Measurements from ENCODE around the gene ZBTB48. TPM values are rescaled to one million over a fixed set of nuclear protein-coding genes. Genes with fewer than 3 reads are reported as not detected.
A peak's percentile ranks its signal among the peaks of the same experiment; 100 is the strongest.
"Not testable (repeated sequence)": the region's sequence is repeated elsewhere in the genome, so short reads cannot be mapped to it uniquely, and the experiment has no call there.

Gene ZBTB48
- total RNA-seq, 4 donors from 2014 or later = 26.5 to 79.7 (median 47.6) TPM

DNA sequence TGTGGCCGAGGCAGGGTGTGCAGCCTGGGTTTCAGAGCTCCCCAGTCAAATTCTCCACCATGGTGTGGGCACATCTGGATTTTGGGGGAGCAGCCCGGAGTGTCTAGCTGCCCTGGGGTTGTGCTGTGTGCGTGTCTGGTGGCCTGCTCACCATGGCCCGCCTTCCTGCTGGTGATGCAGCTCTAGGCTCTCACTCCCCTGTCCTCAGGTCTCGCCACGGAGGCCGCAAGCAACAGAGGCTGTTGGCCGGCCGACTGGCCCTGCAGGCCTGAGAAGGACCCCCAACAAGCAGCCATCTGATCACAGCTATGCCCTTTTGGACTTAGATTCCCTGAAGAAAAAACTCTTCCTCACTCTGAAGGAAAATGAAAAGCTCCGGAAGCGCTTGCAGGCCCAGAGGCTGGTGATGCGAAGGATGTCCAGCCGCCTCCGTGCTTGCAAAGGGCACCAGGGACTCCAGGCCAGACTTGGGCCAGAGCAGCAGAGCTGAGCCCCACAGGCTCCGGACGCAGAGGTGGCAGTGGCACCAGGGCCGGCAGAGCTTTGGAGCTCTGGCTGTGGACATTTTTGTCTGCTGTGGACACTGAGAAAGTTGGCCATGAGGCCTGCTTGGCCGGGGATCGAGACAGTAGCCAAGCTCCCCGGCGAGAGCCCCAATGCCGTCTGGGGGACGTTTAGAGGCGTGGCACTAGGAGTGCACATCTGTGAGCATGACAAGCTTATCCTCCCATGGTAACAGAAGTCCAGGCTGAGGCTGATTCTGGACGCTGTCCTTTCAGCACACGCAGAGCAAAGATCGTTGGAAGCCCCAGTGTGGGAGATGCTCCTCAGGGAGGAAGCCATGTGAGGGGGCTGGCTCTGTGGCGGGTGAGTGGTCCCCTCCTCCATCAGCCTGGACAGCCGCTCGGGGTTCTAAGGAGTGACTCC lies 53.1 kb downstream of the ZBTB48 start:
- no peaks in the 10 kb centered on the region for H3K36me3 ChIP-seq
- H3K27me3 ChIP-seq = no peaks in the 10 kb centered on the region
- H3K4me1 ChIP-seq = no peaks in the 10 kb centered on the region
- intact Hi-C loops (cut with DNase I; ENCODE audit: low total_unique reads) = loop anchor here (10.0 kb wide), 1 partner anchor 78 kb away; the partner anchor contains the start of genes NOL9 and TAS1R1
- no peak overlapping the region for H3K4me3 ChIP-seq
- TF ChIP-seq, protein P1, sequence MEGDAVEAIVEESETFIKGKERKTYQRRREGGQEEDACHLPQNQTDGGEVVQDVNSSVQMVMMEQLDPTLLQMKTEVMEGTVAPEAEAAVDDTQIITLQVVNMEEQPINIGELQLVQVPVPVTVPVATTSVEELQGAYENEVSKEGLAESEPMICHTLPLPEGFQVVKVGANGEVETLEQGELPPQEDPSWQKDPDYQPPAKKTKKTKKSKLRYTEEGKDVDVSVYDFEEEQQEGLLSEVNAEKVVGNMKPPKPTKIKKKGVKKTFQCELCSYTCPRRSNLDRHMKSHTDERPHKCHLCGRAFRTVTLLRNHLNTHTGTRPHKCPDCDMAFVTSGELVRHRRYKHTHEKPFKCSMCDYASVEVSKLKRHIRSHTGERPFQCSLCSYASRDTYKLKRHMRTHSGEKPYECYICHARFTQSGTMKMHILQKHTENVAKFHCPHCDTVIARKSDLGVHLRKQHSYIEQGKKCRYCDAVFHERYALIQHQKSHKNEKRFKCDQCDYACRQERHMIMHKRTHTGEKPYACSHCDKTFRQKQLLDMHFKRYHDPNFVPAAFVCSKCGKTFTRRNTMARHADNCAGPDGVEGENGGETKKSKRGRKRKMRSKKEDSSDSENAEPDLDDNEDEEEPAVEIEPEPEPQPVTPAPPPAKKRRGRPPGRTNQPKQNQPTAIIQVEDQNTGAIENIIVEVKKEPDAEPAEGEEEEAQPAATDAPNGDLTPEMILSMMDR (IDR thresholded peaks at IDR 0.05) = no peak
- TF ChIP-seq POLR2A (IDR thresholded peaks at IDR 0.05) = no peak
- no peak overlapping the region for H3K27ac ChIP-seq
- no peaks in the 10 kb centered on the region for H3K9me3 ChIP-seq
- no peak for DNase-seq

DNA sequence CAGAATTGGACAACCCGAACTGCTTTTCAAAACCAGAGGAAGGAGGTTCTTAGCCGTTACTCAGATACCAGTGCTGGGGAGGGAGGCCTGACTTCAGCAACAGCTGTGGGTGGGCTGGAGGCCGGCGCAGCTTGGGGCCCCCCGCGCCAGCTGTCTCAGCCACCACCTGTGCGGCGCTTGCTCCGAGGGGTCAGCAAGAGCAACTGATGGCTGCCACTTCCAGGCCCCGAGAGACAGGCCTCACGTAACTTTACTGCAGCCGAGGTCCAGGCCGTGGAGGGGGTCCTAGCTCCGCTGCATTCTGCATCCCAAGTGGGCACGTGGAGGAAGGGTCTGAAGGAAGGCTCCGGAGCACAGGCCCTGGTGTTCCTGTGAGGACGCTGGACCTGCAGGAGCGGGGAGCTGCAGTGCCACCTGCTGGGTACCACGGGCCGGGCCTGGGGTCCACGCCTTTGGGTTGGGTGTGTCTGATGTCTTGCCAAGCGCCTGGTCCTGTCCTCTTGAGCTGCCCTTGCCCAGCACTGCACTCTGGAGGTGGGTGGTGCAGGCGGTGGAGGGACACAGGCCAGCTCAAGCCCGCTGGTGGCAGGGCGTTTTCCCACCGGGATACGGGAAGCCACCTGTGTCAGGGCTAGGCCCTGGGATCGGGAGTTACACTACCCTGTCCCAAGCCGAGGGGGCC lies 54.7 kb downstream of the ZBTB48 start:
- TF ChIP-seq POLR2A (IDR thresholded peaks at IDR 0.05) = no peak
- TF ChIP-seq, protein P1 (IDR thresholded peaks at IDR 0.05) = peak; percentile 24 to 54 (median 32)
- Histone ChIP-seq H3K4me3 (no peak overlapping the region), H3K27me3 (no peaks in the 10 kb centered on the region), H3K27ac (no peak overlapping the region), H3K36me3 (no peaks in the 10 kb centered on the region), H3K9me3 (no peaks in the 10 kb centered on the region), H3K4me1 (no peaks in the 10 kb centered on the region)
- intact Hi-C loops (cut with DNase I; ENCODE audit: low total_unique reads) = loop anchor here (10.0 kb wide), 1 partner anchor 80 kb away; the partner anchor contains the start of genes NOL9 and TAS1R1
- DNase-seq = peak; percentile 40 to 47

DNA sequence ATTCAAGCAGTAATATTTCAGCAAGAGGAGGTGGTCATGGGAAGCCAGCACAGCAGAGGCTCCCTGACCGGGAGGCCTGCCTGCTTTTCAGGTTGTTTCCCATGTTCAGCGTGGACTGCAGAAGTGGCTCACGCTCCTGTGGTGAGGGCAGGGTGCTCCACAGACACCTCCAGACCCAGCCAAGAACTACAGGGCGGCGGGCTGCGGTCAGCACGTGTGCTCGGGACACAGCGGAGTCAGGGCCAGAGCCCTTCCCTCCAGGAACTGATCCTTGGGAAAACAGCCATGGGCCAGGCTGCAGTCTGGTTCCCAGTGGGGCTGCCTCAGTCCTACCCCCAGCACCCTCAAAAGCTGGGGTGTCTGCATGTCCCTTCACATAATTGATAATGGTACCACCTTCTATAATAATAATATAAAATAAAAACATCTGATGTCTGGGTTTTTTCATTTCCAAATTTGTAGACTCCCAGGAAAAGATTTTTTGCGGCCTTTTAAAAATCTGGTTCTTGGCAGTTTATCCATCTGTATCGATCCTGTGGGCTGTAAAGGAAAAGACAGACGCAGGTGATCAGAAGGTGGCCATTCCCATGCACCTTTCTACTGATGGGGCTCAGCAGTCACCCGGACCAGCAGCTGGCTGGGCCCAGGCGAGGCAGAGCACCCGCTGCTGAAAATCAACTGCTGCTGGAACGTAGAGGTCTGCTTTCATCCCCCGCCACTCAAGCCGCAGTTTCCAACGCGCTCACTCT lies 55.5 kb downstream of the ZBTB48 start:
- no peak for DNase-seq
- Histone ChIP-seq H3K4me3 (no peak overlapping the region), H3K36me3 (no peaks in the 10 kb centered on the region), H3K27me3 (no peaks in the 10 kb centered on the region), H3K4me1 (no peaks in the 10 kb centered on the region), H3K9me3 (no peaks in the 10 kb centered on the region), H3K27ac (no peak overlapping the region)
- TF ChIP-seq POLR2A (IDR thresholded peaks at IDR 0.05) = no peak
- TF ChIP-seq, protein P1 (IDR thresholded peaks at IDR 0.05) = no peak
- intact Hi-C loops (cut with DNase I; ENCODE audit: low total_unique reads) = loop anchor here (10.0 kb wide), 1 partner anchor 81 kb away; the partner anchor contains the start of genes NOL9 and TAS1R1

DNA sequence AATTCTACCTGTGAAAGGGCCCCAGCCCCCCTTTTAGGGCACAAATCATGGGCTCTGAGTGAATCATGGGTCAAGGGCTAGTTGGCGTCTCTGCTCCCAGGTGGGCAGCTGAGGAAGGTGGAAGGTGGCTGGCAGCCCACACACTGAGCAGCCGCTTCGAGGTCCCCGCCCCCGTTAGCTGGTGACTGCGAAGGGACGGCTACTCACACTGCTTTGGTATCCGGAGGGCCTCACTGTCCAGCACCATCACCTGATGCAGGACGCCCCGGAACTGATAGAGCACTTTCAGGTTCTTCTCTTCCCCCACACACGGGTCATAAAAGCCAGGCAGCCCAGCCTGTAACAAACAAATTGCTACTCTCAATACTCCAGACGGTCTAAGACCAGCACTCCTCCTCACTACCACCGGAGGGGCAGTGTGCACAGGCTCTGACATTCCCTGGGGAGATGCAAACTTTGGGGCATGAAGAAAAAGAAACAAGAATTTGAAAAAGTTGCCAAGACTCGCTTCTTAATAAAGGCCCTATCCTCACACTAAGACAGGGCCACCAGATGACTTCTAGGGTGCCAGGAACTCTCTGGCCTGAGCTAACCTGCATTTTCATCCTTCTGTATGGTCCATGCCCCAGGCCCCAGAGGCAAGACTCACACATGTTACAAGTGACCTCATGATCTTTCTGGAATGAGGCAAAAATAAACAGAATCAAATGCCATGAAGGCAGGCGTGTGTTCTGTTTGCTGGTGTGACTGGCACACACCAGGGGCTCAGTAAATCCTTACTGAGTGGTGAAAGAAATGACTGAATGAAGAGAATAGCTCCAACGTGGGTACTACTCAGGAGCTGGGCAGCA lies 56.3 kb downstream of the ZBTB48 start:
- no peak overlapping the region for H3K27ac ChIP-seq
- intact Hi-C loops (cut with DNase I; ENCODE audit: low total_unique reads) = loop anchor here (10.0 kb wide), 1 partner anchor 81 kb away; the partner anchor contains the start of genes NOL9 and TAS1R1
- no peaks in the 10 kb centered on the region for H3K4me1 ChIP-seq
- TF ChIP-seq POLR2A (IDR thresholded peaks at IDR 0.05) = no peak
- TF ChIP-seq, protein P1 (IDR thresholded peaks at IDR 0.05) = no peak
- no peaks in the 10 kb centered on the region for H3K27me3 ChIP-seq
- no peak for DNase-seq
- no peaks in the 10 kb centered on the region for H3K9me3 ChIP-seq
- H3K36me3 ChIP-seq = no peaks in the 10 kb centered on the region
- H3K4me3 ChIP-seq = no peak overlapping the region

DNA sequence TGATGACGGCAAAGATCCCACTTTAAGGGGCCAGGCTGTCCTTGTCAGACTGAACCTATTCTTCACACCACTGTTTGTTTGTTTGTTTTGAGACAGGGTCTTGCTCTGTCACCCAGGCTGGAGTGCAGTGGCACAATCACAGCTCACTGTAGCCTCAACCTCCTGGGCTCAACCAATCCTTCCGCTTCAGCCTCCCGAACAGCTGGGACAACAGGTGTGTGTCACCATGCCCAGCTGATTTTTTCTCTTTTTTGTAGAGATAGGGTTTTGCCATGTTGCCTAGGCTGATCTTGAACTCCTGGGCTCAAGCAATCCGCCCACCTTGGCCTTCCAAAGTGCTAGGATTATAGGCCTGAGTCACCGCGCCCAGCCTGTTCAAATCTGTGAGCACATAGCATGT lies 57.0 kb downstream of the ZBTB48 start:
- not testable (repeated sequence) for H3K36me3 ChIP-seq, H3K27me3 ChIP-seq, DNase-seq, H3K9me3 ChIP-seq, H3K4me1 ChIP-seq, H3K4me3 ChIP-seq, H3K27ac ChIP-seq
- intact Hi-C loops (cut with DNase I; ENCODE audit: low total_unique reads) = loop anchor here (10.0 kb wide), 1 partner anchor 82 kb away; the partner anchor contains the start of genes NOL9 and TAS1R1

Data from uterus (tissue), 4 donors.